NCI-H1105 treated with DMSO at 0.1 percent for 48 hours (cell line): ENCODE results near the gene TEF.

ENCODE experiments used
- DNase-seq: peaks from one replicate; lab custom pipeline; 2025; lab: John Stamatoyannopoulos, UW

The TEF gene

DNA sequence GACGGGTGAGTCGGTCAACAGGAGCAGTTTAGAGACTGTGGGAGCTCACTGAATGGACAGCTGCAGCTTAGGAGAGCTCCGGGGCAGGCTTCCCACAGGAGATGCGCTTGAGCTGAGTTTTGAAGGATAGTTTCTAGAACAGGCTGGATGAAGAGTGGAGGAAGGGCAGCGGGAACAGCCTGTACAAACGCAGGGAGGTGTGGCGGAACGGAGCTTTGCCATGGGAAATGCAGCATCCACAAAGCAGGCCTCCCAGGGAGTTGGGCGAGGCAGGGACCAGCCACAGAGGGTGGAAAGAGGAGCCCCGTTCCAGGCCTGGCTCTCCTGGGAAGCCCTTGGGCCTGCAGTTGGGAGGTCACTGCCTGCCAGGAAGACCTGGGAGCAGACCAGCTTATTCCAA lies 26.8 kb upstream of the TEF start:
- no peak for DNase-seq

DNA sequence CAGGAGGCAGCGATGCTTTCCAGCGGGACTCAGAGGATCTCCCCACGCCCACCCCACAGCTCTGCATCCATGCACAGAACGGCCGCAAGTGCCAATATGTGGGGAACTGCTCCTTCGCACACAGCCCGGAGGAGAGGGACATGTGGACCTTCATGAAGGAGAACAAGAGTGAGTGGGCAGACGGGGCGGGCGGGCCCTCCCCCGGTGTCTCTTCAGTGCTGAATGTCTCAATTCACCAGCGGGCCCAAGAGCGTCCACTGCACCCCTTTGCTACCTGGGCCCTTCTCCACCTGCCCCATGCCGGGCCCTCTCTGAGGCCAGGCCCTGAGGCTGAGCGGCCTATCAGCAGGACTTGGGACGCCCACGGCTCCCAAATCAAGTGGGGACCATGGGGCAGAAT lies 25.8 kb upstream of the TEF start:
- no peak for DNase-seq

GRCh38 chr22:41356430-41357028 lies 25.2 kb upstream of the TEF start:
- DNase-seq = no peak

- DNase-seq = no peak
Observed at GRCh38 chr22:41357191-41357590, 24.6 kb upstream of the TEF start.

GRCh38 chr22:41358927-41359326 lies 22.8 kb upstream of the TEF start:
- DNase-seq = no peak

DNA sequence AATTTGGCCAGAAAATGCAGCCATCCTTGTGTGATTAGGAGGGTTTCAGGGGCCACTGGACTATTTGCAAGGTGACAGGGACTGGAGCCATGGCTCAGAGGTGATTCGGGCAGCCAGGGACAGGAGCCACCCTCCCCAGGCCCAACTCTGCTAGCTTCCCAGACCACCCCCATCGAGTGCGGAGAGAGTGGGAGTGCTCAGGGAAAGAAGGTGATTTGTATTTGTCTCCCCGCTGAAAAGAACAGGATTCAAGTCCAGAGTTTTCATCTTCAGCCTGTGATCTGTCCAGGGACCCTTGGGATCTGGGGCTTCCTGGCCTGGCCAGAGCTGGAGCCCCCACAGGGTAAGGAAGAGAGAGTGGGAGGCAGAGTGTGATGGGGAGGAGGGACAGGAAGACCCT lies 22.4 kb upstream of the TEF start:
- DNase-seq = no peak

- no peak for DNase-seq
Observed at GRCh38 chr22:41360126-41360525, 21.6 kb upstream of the TEF start.

DNA sequence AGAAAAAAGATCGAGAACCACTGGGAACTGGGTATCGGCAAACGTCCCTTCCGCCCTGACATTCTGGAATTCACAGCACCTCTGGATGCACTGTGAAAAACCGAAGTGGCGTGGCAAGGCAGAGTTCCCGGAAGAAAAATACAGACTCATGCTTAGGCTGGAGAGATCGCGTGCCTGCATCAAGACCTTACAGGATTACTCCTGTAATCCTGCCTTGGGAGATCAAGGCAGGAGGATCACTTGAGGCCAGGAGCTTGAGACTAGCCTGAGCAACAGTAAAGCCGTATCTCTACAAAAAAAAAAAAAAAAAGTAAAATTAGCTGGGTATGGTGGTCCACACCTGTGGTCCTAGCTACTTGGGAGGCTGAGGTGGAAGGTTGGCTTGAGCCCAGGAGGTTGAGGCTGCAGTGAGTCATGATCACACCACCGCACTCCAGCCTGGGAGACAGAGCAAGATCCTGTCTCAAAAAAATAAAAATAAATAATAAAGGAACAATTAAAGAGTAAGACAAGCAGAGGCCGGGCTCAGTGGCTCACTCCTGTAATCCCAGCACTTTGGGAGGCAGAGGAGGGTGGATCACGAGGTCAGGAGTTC lies 19.9 kb upstream of the TEF start:
- DNase-seq = no peak

- no peak for DNase-seq
Observed at GRCh38 chr22:41362615-41363014, 19.1 kb upstream of the TEF start.

GRCh38 chr22:41364233-41364632 lies 17.5 kb upstream of the TEF start:
- no peak for DNase-seq

DNA sequence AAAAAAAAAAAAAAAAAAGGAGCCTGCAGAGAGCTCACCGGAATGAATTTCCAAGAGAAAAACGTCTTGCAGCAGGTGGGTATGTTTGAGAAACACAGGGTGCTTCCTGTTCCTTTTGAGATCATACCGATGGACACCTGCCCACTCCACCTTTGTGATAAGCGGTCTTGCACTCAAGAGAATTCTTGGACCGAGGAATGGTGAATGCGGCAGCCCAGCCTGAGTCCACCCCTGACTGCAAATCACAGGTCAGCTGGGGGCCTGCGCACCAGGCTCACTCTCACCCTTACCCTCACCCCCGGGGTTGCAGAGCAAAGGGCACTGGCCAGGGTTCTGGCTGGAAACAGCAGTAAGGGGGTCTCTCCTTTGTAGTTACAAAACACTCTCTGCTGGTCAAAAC lies 16.8 kb upstream of the TEF start:
- no peak for DNase-seq

- DNase-seq = no peak
Observed at GRCh38 chr22:41365425-41365824, 16.3 kb upstream of the TEF start.

GRCh38 chr22:41366323-41367029 lies 15.3 kb upstream of the TEF start:
- DNase-seq = no peak

DNA sequence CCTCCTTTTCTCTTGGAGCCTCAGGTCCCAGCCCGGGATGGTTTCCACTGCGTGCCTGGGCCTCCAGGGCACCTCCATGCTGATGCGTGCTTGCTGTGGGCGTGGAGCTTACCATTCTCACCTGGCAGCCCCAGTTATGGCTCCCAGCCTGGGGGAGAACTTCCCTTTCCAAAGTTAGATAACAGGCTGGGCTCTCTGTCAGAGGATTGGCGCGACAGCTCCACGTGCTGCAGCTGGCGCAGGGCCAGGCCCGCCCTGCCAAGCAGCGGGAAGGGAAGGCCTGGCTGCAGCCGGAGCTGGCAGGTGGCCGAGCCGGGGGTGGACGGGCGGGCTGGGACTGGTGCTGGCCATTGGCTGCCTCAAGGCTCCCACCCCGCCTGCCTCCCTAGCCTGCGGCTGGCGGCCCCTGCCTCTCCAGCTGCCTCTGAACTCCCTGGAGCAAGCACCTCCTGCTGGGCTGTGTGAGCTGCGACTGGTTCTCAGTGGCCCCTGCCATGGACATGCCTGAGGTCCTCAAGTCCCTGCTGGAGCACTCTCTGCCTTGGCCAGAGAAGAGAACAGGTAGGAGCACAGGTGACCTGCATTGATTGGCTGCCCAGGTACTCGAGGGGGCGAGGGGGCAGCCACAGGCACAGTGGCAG lies 14.6 kb upstream of the TEF start:
- DNase-seq = peak; percentile 93

GRCh38 chr22:41367680-41368542 lies 13.8 kb upstream of the TEF start:
- no peak for DNase-seq

DNA sequence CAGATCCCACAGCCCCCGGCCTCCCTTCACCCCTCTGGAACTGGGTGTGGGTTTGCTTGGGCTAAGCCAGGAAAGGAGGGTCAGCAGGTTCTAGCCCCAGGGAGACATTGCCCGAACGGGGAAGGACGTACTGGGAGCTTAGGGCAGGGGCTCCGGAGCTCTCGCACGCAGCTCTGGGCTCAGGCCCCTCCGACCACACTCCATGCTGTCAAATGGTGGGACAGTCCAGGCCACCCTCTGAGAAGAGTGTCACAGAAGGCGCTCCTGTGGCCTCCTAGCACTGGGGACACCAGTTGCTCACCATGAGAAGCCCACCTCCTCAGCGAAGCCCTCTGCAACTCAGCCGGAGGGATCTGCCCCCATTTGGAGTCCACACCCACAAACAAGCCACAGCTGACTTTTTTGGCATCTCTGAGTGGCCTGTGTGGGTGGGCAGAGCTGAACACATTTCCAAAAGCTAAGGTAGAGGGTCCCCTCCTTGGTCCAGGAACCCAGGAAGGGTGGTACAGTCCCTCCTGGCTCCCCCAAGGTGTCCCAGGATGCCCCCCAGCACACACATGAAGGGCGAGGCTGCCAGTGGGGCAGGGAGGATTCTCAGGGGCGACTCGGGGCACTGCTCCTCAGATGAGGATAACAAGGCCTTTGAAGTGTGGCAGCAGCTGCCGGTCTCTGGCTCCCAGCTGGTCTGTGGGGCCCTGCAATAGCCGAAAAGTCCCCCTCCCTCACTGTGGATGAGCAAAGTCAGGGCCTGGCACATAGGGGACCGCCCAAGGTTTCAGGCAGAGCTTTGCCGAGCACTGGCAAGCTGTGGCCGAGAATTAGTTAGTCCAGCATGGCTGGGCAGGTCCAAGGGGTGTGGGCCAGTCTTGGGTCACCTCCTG lies 13.0 kb upstream of the TEF start:
- DNase-seq = no peak

DNA sequence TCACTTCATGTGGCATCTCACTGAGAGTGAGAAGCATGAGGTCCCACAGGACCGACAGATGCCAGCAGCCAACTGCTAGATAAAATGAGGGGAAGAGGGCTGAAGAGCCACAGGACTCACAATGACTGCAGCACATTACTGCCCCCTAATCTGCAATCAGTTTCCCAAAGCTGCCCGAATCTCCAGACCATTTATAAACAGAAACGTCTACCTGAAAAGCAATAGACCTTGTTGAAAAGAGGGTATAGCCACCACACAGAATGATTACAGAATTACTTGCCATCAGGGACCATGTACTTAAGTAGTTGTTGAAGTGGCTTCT lies 12.4 kb upstream of the TEF start:
- no peak for DNase-seq

DNA sequence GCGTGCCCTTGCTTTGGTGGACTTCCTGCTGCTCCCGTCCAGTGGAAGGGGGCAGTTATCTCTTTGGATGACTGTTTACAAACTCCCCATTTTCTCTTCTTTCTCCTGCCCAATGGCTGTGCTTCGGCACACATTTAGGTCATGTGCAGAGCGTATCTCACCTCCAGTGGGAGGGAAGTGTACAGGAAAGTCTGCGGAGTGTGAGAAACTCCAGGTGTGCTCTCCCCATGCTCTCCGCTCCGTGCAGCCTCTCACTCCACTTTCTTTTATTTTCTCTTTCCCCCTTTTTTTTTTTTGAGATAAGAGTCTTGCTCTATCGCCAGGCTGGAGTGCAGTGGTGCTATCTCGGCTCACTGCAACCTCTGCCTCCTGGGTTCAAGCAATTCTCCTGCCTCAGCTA lies 11.9 kb upstream of the TEF start:
- no peak for DNase-seq

- DNase-seq = no peak
Observed at GRCh38 chr22:41377846-41378245, 3.9 kb upstream of the TEF start.

- DNase-seq = no peak
Observed at GRCh38 chr22:41380993-41381328, 781 bp upstream of the TEF start.

- peak; percentile 32 for DNase-seq
Observed at GRCh38 chr22:41382098-41382578, 396 bp downstream of the TEF start.
